Thyroid gland (tissue), 4 donors: ENCODE results near the gene CLIC3. TPM values are rescaled to one million over a fixed set of nuclear protein-coding genes. Genes with fewer than 3 reads are reported as not detected.

Source experiments
- DNase-seq, 2 donors: peaks; one replicate each; pipeline ENCODE4 v3.0.0-alpha.2; 2019
- H3K27ac ChIP-seq, 3 donors: fragments of 200-600 bp; sonication (generic); 1 replicate in 2 of 3; 2 replicates in 1 of 3; pipeline ENCODE4 v1.5.1; 2016 to 2019; ENCODE audit warnings: mild to moderate bottlenecking in 1 of 3, moderate library complexity in 1 of 3
- H3K27me3 ChIP-seq: fragments of 200-600 bp; sonication (generic); one replicate; pipeline ENCODE4 v1.5.1; 2019
- H3K36me3 ChIP-seq, 2 donors: fragments of 200-600 bp; sonication (generic); one replicate each; pipeline ENCODE4 v1.5.1; 2016 to 2019
- H3K4me1 ChIP-seq, 2 donors: fragments of 200-600 bp; sonication (generic); one replicate each; pipeline ENCODE4 v1.5.1; 2017 to 2019
- H3K4me3 ChIP-seq, 3 donors: fragments of 200-600 bp; sonication (generic); replicated peaks in 1 of 3; 1 replicate in 2 of 3; 2 replicates in 1 of 3; pipeline ENCODE4 v1.5.1; 2016; ENCODE audit warnings: mild to moderate bottlenecking in 1 of 3
- H3K9me3 ChIP-seq: fragments of 200-600 bp; sonication (generic); one replicate; pipeline ENCODE4 v1.5.1; 2017
- POLR2A ChIP-seq, 2 donors: fragments of 450-650 bp; IDR thresholded peaks; one replicate each; pipeline ENCODE4 v1.6.1; 2017; ENCODE audit warnings: antibody characterized with exemption in 2 of 2, mild to moderate bottlenecking in 2 of 2, moderate library complexity in 1 of 2
- WGBS, 2 donors: methylation state at CpG; one replicate each; pipeline ENCODE4 v1.1.5; 2017; 5-methylcytosine and 5-hydroxymethylcytosine counted together
- intact Hi-C: fragments of 100-400 bp; cut with DNase I; formaldehyde crosslinking; loops from one replicate; pipeline ENCODE4 v1.15.1; 2023
- total RNA-seq, 4 donors: library from RNA; depleted of rRNA; stranded (reverse); fragments of >200 nt; gene quantifications; one replicate each; pipeline ENCODE4 v1.2.3, GENCODE V29; 2016
- TF ChIP-seq, protein P1 (sequence below), 6 experiments: fragments of 200-600 bp in 3 of 6; fragments of 450-650 bp in 3 of 6; sonication (generic) in 3 of 6; IDR thresholded peaks; one replicate each; pipeline ENCODE4 v1.5.1; 2016 to 2019; ENCODE audit warnings: antibody characterized with exemption in 6 of 6, mild to moderate bottlenecking in 2 of 6, inconsistent platforms in 1 of 6, moderate library complexity in 1 of 6

Gene CLIC3
- total RNA-seq, 4 donors from 2014 or later, result 97.7 to 301 (median 268) TPM

DNA sequence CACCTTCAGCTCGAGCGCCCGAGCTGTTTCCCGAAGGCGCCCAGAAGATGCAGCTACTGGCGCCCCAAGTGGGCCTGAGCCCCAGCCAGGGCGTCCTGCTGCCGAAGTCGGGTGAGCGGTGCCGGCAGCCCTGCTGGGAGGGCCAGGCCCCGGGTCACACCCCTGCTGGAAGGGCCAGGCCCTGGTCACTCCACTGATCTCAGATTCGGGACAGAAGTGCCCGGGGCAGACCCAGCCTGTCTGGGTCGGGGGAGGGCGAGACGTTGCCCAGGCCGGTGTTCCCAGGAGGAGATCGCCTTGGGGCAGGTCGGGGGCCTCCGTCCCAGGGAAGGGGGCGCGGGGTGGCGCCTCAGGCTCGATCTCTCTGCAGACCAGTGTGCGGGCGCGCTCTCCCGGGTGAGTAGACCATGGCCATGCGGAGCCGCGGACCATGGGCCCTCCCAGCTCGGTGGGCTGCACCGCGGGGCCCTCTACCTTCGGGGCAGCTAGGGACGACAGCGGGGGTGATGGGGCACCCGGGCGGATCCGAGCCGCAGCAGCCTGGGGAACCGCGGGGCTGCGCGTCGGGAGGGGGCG lies 11.3 kb downstream of the CLIC3 start:
- H3K4me3 ChIP-seq, result no peak overlapping the region

DNA sequence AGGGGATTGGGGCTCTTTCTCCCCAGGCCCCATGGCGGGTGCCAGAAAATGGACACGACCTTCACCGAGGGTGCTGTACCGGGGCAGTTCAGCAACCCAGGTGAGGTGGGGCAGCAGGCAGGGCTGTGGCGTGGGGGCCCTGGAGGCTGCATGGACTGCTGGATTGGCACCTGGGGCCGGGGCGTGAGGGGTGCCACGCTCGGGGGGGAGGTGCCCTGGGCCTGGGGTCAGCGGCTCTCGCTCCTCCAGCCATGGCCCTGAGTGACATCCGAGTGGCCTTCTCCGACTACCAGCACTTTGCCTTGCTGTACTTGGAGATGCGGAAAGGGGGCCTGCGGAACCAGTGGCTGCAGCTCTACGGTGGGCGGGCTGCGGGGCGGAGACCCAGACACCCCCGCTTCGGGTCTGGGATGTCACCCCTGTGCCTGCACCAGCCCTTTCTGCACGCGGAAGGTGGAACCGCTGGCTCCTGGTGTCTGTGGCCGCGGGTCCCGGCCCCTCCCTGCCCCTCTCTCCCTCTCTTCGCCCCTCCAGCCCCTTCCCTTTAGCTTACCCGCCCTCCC lies 11.8 kb downstream of the CLIC3 start:
- intact Hi-C loops, result no loop called here
- Histone ChIP-seq H3K4me1 (peaks cover 0 to 7% of the 10 kb centered on the region in 2 donors), H3K27me3 (no peaks in the 10 kb centered on the region), H3K27ac (no peak overlapping the region), H3K9me3 (no peaks in the 10 kb centered on the region), H3K4me3 (no peak overlapping the region), H3K36me3 (no peaks in the 10 kb centered on the region)
- WGBS, 2 donors, result 54 to 64% methylated on average over 10 to 22 of the region's 29 CpGs
- TF ChIP-seq, protein P1, sequence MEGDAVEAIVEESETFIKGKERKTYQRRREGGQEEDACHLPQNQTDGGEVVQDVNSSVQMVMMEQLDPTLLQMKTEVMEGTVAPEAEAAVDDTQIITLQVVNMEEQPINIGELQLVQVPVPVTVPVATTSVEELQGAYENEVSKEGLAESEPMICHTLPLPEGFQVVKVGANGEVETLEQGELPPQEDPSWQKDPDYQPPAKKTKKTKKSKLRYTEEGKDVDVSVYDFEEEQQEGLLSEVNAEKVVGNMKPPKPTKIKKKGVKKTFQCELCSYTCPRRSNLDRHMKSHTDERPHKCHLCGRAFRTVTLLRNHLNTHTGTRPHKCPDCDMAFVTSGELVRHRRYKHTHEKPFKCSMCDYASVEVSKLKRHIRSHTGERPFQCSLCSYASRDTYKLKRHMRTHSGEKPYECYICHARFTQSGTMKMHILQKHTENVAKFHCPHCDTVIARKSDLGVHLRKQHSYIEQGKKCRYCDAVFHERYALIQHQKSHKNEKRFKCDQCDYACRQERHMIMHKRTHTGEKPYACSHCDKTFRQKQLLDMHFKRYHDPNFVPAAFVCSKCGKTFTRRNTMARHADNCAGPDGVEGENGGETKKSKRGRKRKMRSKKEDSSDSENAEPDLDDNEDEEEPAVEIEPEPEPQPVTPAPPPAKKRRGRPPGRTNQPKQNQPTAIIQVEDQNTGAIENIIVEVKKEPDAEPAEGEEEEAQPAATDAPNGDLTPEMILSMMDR (IDR thresholded peaks at IDR 0.05), result no peak
- TF ChIP-seq POLR2A (IDR thresholded peaks at IDR 0.05), result no peak
- no peak for DNase-seq

More for the DNA sequence above, 11.3 kb downstream of the CLIC3 start:
- Histone ChIP-seq H3K27me3 (no peaks in the 10 kb centered on the region), H3K27ac (no peak overlapping the region), H3K4me1 (peaks cover 0 to 7% of the 10 kb centered on the region in 2 donors), H3K36me3 (no peaks in the 10 kb centered on the region), H3K9me3 (no peaks in the 10 kb centered on the region)
- intact Hi-C loops, result no loop called here
- no peak for TF ChIP-seq POLR2A (IDR thresholded peaks at IDR 0.05)
- TF ChIP-seq, protein P1 (IDR thresholded peaks at IDR 0.05), result no peak
- 33 to 50% methylated on average over 1 to 13 of the region's 48 CpGs for WGBS, 2 donors
- DNase-seq, result no peak

DNA sequence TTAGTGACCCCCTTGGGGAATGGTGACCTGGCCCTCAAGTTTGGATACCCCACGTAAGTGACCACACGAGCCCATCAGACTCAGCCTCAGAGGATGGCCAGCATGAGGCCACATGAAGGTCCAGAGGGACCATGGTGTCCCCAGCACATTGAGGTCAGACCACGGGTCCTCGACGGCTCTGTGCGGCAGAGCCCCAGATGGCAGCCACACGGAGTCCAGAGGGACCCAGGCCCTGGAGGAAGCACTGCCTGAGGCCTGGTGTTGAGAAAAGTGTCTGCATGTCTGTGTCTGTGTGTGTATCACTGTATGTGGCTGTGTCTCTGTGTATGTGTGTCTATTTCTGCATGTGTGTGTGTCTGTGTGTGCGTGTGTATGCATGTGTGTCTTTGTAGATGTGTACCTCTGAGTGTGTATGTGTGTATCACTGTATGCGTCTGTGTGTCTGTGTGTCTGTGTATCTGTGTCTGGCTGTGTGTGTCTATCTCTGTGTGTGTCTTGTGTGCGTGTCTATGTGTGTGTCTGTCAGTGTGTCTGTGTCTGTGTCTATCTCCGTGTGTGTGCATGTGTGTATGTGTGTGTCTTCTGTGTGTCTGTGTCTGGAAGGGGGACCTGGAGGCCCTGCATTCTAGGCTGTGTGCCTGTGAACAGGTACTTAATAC lies 12.6 kb downstream of the CLIC3 start:
- peaks cover 0 to 7% of the 10 kb centered on the region in 2 donors for H3K4me1 ChIP-seq
- no peak overlapping the region for H3K4me3 ChIP-seq
- no peak for DNase-seq
- WGBS, 2 donors, result 78 to 85% methylated on average over 6 to 10 of the region's 11 CpGs
- H3K27me3 ChIP-seq, result no peaks in the 10 kb centered on the region
- no peaks in the 10 kb centered on the region for H3K36me3 ChIP-seq
- intact Hi-C loops, result no loop called here
- H3K27ac ChIP-seq, result no peak overlapping the region
- TF ChIP-seq POLR2A (IDR thresholded peaks at IDR 0.05), result no peak
- TF ChIP-seq, protein P1 (IDR thresholded peaks at IDR 0.05), result no peak
- H3K9me3 ChIP-seq, result no peaks in the 10 kb centered on the region

GRCh38 chr9:136983167-136983566 lies 13.2 kb downstream of the CLIC3 start:
- 93 to 97% methylated on average over 4 to 8 of the region's 9 CpGs for WGBS, 2 donors
- Histone ChIP-seq H3K9me3 (no peaks in the 10 kb centered on the region), H3K27ac (no peak overlapping the region), H3K4me3 (no peak overlapping the region), H3K27me3 (no peaks in the 10 kb centered on the region), H3K36me3 (no peaks in the 10 kb centered on the region), H3K4me1 (peaks cover under 1 to 10% of the 10 kb centered on the region in 2 donors)
- no peak for DNase-seq
- intact Hi-C loops, result no loop called here
- TF ChIP-seq, protein P1 (IDR thresholded peaks at IDR 0.05), result no peak
- no peak for TF ChIP-seq POLR2A (IDR thresholded peaks at IDR 0.05)
